OCI-M1 (cell line): ENCODE data around the gene PHLPP2.

Source experiments
- DNase-seq: peaks from one replicate; lab custom pipeline; 2025; lab: John Stamatoyannopoulos, UW

Gene PHLPP2, protein sequence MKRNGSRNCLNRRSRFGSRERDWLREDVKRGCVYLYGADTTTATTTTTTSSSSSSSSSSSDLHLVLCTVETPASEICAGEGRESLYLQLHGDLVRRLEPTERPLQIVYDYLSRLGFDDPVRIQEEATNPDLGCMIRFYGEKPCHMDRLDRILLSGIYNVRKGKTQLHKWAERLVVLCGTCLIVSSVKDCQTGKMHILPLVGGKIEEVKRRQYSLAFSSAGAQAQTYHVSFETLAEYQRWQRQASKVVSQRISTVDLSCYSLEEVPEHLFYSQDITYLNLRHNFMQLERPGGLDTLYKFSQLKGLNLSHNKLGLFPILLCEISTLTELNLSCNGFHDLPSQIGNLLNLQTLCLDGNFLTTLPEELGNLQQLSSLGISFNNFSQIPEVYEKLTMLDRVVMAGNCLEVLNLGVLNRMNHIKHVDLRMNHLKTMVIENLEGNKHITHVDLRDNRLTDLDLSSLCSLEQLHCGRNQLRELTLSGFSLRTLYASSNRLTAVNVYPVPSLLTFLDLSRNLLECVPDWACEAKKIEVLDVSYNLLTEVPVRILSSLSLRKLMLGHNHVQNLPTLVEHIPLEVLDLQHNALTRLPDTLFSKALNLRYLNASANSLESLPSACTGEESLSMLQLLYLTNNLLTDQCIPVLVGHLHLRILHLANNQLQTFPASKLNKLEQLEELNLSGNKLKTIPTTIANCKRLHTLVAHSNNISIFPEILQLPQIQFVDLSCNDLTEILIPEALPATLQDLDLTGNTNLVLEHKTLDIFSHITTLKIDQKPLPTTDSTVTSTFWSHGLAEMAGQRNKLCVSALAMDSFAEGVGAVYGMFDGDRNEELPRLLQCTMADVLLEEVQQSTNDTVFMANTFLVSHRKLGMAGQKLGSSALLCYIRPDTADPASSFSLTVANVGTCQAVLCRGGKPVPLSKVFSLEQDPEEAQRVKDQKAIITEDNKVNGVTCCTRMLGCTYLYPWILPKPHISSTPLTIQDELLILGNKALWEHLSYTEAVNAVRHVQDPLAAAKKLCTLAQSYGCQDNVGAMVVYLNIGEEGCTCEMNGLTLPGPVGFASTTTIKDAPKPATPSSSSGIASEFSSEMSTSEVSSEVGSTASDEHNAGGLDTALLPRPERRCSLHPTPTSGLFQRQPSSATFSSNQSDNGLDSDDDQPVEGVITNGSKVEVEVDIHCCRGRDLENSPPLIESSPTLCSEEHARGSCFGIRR (N-terminal part only)

DNA sequence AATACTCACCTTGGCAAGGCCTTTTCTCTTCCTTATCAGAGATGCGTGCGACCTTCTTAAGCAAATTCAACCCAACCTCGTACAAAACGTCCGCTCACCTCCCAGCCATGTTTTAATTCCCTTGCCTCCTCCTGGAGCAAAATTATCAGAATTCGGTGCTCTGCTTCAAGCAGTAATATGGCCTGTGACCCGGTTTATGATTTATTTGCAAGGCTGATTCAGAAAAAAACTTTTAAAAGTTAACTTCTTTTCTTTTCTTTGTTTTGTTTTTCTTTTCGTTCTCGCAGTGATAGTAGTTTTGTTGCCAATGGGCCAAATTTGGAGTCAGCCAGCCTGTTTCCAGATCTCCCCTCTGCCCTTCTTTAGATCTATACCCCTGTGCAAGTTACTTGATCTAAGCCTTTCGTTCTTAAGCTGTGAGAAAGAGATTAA is at the start of gene PHLPP2:
Gene PHLPP2 (minus strand): TSS at position 382 of the 432 bp plus-strand sequence. CDS start 9,906 bp downstream, outside the sequence.
- no peak for DNase-seq

DNA sequence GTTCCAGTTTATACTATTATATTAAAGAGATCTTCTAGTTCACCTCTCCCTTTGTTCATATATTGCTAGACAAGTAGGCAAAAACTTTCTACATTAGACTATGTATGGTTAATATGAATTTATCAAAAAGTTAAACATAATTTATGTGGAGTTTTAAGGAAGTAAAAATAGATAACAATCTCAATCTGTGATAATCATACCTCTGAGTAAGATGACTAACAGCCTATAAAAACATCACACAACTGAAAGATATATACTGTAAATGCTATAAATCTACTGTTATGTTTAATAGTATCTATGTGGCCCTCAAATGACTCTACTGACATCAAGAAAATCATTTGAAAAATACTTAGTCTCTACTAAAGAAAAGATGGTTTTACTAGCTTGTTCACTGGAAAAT is 47.1 kb upstream of the PHLPP2 start:
- no peak for DNase-seq

DNA sequence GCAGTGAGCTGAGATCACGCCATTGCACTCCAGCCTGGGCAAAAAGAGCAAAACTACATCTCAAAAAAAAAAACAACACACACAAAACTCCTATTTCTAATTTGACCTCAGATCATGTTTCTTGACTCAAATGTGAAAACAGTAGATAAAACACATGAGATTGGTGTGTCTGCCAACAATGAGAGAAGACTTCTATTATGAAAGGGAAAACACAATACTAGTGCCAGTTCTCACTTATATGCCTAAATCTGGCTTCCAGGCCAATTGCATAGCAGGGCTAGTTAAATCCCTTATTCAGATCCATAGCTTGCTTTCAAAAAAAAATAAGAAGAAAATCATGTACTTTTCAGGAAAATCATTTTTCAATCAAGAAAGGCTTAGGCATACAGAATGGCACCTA is 44.7 kb upstream of the PHLPP2 start:
- peak; percentile 9 for DNase-seq

DNA sequence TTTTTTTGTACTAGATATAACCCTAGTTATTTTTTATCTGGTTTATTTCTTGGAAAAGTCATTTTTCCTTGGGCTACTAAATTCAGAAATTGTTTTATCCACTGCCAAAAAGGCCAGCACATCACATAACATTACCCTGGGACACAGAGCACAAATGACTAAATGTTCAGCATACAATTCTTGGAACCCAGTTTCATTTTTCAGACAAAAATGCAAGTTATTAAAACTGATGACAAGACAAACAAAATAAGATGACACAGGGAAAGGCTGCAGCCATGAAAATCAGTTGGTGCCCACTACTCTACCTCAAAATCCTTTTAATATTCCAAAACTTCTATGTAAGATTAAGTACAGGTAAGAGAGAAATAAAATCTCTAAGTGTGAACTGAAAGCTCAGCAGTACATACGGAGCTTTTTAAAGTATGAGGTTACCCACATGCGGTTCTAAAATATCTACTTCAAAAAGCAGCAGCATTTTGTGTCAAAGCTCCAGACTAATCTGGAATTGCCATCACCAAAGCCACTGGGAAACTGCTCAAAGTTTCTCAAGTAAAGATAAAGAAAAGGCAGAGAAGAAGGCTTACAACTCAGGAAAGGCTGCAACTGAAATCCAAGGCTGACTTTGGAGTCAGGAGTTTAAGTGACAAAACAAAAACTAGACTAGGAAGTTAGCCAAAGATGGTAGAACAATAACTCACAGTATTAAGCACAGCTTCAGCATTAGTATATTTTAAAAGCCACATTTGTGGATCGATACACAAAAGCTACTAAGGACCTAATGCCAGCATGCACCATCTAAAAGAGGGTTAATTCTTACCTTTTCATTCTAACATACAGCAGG is 42.8 kb upstream of the PHLPP2 start:
- DNase-seq: peak; percentile 63

DNA sequence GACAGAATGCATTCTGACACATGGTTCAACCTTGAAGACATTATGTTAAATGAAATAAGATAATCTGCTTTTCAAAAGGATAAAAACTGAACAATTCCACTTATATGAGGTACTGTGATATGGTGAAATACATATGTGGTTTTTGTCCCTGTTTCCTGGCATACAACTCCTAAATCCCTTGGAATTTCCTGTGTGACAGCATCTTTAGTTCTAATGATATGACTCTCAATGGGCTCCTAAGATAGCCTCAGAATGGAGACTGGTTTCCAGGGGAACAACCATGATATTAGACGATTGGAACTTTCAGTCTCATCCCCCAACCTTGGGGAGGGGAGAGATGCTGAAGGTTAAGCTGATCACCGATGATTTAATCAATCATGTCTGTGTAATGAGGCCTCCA is 37.7 kb upstream of the PHLPP2 start:
- DNase-seq: no peak

DNA sequence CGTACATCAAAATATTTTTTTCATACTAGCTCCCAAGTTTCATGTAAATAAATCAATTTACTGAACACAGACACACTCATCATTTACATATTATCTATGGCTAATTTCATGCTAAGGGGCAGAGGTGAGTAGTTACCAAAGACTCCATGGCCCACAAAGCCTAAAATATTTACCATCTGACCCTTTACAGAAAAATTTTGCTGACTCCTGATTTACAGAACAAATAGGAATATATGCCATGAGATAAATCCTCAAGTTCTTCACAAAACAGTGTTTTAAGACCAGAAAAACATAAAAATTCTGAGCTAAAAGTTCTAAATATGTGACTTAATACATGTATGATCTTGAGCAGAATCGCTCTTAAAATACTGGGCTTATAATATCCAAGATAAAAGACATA is 36.6 kb upstream of the PHLPP2 start:
- no peak for DNase-seq

DNA sequence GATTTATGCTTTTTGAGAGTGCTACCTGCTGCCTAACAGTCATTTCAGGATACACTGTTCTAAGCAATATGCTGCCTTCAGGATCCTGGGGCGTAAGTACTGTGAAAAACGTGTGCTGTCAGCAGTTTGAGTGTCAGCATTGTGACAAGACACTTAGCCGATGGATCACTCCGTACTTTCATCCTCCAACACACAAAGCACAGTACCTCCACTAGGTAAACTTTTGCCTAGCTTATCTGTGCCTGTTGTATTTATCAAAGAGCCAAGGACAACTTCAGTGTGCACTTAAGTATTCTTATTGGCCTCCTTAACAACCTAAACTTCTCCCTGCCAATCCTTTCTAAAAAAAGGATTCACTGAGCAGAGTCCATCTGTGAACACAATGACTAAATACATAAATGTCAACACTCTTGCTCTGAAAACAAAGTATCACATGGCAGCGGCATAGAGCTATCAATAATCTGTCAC is 33.8 kb upstream of the PHLPP2 start:
- DNase-seq: no peak

DNA sequence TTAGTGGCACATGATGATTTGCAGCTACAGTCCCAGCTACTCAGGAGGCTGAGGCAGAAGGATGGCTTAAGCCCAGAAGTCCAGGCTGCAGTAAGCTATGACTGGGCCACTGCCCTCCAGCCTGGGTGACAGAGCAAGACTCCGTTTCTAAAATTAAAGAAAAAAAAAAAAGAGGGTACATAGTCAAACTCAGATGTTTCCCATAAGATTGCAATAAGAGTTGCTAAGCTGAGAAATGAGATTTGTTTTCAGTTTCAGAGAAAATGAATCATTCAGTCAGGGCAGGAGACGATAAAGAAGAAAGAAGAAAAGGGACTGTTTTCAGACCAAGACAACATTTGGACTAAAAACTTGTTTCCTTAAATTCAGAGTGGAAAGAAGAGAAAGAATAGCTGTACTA is 30.2 kb upstream of the PHLPP2 start:
- no peak for DNase-seq

DNA sequence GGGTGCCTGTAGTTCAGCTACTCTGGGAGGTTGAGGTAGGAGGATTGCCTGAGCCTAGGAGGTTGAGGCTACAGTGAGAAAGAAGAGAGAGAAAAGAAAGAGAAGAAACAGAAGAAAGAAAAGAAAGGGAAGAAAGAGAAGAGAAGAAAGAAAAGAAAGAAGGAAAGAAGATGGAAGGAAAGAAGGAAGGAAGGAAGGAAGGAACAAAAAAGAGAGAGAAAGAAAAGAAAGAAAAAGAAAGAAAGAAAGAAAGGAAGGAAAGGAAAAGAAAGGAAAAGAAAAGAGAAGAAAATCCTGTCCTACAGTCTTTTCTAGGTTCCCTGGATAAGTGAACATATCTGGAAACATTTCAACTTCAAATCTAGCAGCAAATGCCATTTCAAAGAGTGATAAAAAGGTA is 29.6 kb upstream of the PHLPP2 start:
- DNase-seq: no peak

DNA sequence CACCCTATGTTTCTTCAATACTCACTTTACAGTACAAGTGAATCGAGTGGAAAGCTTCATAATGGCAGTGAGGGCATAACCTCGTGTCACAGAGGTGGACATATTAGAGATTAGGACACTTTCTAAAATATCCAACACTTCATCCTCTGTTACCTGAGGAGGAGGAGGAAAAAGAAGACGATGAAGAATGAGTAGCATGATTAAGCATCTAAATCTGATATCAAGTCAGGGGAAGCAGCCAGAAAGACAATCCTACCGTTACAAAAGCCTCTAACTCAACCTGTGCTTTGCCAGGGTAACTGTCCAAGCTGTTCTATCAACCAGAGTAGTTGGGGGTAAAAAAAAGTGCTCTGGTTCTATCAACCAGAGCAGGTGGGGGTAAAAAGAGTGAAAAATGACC is 23.7 kb upstream of the PHLPP2 start:
- no peak for DNase-seq

DNA sequence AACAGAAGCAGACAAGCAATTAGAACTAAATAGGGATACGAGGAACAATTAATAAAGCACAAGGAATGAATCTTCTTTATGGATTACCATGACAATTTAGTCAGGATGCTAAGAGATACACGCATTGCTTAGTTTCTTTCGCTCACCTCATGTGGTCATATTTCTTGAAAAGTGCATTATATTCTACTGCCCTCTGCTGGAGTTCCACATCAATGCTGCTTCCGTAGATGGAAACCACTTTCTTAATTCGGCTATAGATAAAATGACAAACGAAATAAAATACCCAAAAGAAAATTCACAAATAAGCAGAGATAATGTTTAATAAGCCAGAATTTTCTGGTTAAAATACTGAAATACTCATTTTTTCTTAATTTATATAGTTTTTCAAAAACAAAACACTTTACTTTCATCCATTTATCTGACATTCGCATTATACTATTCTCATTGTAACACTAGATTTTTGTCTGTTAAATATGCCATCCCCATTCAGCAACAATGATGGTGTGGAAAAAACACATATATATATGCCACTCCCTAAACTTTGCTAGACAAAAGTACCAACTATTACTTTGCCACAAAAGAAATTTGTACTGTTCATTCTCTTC is 22.0 kb upstream of the PHLPP2 start:
- peak; percentile 78 for DNase-seq

DNA sequence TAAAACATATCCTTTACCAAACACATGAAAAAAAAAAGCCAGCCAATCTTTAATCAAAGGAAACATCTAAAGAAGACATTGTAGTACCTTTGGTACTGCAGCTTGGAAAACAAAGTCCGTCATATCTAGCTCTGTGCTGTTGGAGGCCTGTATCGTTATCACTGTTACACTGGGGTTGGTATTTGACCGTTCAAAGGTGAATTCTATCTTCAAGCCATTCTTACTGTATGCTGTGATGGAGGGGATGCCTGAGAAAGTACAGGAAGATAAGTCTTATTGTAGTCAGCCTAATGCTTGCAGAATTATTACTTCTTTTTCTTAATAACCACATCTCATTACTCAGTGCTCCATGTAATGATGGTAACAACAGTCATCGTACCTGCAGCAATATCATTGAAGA is 14.4 kb upstream of the PHLPP2 start:
- no peak for DNase-seq

DNA sequence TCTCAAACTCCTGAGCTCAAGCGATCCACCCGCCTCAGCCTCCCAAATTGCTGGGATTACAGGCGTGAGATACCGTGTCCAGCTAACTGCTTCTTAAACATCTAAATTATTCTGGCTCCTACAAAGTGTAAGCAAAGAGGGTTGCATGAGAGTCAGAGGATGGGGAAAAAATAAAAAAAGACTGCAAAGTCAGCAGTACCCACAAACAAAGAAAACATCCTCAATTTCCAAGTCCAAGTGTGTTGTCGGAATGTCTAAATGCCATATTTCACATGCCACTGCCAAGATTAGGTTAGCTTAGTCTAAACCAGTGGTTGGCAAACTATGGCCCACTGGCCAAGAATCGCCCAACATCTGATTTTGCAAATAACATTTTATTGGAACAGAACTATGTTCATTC is 13.0 kb upstream of the PHLPP2 start:
- DNase-seq: no peak

DNA sequence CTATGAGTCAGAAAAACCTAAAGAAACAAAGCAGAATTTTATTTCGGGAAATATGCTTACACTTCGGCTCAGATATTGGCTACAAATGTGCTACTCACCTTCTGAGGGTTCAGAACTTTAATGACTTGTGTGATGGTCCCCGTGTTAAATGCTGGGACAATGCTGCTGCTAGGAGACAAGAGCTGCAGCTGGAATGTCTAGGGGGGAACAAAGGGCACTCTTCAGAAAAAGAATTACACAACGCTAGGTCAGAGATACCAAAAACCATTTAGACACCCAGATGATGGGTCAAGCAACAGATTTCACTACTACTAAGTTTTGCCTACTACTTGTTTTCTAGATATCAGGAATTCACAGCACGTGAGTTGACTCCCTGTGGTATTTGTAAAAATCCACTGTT is 10.0 kb upstream of the PHLPP2 start:
- DNase-seq: no peak

DNA sequence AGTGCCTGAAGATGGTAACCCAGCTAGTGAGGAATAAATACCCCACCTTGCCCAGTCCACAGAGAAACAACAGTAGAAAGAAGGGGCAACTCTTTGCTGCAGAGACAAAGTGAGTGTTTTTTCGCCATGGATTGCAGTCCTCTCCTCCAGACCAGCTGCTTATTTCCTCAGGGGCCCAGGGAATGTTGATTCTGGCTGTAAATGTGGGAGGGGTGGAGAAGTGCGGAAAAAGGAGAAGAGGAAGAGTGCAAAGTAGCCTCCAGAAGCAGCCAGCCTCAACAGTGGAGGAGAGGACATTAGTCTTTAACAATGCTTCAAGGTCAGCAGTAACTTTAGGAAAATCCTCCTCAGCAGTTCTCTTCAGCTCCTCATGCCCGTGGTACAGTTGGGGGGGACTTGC is 8.1 kb upstream of the PHLPP2 start:
- no peak for DNase-seq

DNA sequence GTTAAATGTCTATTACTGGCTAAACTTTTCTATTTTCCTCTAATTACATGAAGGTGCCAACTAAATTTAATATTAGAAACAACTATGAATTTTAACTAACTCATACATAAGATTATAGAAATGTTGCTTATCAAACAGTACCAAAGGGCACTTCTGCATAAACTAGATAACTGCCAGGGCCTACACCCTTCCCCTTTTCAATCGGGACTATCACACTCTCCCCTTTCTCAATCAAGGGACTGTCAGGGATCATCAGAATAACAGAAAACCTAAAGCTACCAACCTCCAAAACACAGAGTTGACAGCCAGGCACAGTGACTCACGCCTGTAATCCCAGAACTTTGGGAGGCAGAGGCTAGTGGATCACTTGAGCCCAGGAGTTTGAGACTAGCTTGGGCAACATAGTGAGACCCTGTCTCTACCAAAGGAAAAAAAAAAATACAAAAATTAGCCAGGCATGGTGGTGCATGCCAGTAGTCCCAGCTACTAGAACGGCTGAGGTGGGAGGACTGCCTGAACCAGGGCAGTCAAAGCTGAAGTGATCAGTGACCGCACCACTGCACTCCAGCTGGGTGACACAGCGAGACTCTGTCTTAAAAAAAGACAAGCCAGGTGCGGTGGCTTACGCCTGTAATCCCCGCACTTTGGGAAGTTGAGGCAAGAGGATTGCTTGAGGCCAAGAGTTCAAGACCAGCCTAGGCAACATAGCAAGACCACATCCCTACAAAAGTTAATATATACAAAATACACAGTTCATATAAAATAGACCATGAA is 3.2 kb upstream of the PHLPP2 start:
- DNase-seq: peak; percentile 92

DNA sequence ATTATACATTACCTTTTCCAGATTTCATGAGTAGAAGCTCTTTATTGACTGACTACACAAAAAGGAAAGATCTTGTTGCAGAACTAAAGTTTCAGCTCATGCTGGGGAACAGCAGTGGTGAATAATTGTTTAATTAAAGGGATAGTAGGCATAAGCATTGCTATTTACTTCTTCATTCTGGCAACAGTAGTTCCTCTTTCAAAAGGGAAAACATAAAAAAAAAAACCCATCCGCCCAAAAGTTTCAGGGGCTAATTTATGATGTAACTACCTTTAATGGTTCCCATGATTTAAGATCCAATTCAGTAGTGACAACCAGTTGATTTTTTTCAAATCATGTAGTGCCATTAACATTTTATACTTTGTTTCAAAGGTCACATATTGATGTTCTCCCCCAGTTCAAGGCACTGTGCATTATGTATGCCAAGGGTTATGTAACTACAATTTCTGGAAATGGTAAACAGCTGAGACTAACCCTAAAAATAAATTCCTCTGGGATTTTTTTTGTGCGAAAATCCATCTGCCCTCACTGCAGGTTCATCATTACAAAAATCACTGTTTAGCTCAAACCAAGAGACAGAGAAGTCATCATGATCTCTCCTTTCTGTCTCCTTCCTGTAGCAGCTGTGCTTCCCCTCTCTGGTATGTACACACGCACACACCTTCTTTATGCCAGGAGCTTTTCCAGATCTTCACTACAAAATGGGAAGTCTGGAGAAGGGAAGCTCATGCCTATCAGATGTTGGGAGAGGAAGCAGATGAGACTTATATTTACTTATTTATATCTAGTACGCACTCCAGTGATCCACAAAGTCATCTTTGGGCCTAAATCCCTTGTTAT is 2.2 kb upstream of the PHLPP2 start:
- DNase-seq: peak; percentile 67

DNA sequence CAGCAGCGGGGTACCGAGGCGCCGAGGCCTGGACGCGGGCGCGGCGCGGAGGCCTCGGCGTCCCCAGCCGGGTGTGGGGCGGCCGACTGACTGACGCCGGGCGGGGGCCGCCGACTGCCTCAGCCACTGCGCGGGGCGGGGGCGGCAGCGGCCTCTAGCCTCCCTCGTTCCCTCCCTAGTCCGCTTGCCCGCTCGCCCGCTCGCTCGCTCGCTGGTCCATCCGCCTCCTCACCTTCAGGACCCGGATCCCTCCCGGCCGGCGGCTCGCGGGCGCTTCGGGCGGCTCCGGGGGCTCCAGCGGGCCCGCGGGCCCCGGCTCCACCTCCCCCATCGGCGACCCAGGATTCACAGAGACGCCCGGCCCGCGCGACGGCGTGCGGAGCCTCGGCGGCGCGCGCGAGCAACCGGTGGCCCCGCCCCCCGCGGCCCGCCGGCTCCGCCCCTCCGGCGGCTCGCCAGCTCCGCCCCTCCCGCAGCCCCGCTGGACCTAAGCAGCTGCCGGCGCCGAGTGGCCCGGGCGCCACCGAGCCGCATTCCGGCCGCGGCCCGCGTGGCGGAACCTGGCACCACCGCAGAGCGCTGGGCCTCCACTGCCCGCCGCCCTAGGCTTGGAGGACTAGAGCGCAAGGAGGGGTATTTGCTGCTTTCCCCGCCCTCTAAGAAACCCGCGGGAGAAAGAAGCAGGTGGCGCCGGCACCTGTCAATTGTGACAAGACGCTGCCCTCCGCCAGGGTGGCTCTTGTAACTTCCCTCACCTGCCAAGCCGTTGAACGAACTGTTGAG is 773 bp downstream of the PHLPP2 start:
- peak; percentile 77 for DNase-seq
